GM06990 (cell line): ENCODE measurements around the gene TNS3.

Source experiments
- DNase-seq: peaks from one replicate; pipeline ENCODE4 v3.0.0-alpha.2; 2011; ENCODE audit not compliant: insufficient read length; ENCODE audit errors: extremely low read depth
- H3K27me3 ChIP-seq: replicated peaks from 2 replicates; pipeline ENCODE4 v1.6.0; 2011; ENCODE audit warnings: low read length; ENCODE audit not compliant: control insufficient read depth, insufficient read depth
- H3K36me3 ChIP-seq: 2 replicates; pipeline ENCODE4 v1.5.1; 2011; ENCODE audit warnings: low read length; ENCODE audit not compliant: control insufficient read depth, insufficient read depth
- H3K4me3 ChIP-seq: replicated peaks from 2 replicates; pipeline ENCODE4 v1.5.1; 2011; ENCODE audit warnings: low read depth, mild to moderate bottlenecking, control low read depth, low read length
- TF ChIP-seq, protein P1 (sequence below): IDR thresholded peaks from 2 replicates; pipeline ENCODE4 v1.5.1; 2011; ENCODE audit warnings: low read length, control low read depth, mild to moderate bottlenecking, inconsistent platforms; ENCODE audit not compliant: insufficient read depth, poor library complexity, severe bottlenecking

TNS3 gene

DNA sequence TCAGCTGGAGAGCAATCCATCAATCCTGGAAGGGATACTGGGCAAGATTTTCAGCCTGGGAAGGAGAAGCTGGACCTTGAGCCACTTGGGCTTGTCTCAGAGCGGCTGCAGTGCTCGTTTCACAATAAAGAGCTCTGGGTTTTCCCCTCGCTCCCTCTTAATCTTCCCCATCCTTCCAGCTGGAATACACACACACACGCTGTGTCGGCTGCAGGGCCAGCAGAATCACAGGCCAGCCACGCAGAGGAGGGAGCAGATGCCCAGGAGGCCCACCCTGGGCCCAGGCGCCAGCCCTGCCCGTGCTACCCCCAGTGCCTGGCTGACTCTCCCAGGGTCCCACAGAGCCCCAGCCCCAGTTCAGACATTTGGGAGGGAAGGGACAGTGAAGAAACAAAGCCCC lies 255.1 kb downstream of the TNS3 start:
- Histone ChIP-seq H3K4me3 (no peak overlapping the region), H3K27me3 (no peaks in the 10 kb centered on the region), H3K36me3 (no peaks in the 10 kb centered on the region)
- DNase-seq, result no peak
- TF ChIP-seq, protein P1, sequence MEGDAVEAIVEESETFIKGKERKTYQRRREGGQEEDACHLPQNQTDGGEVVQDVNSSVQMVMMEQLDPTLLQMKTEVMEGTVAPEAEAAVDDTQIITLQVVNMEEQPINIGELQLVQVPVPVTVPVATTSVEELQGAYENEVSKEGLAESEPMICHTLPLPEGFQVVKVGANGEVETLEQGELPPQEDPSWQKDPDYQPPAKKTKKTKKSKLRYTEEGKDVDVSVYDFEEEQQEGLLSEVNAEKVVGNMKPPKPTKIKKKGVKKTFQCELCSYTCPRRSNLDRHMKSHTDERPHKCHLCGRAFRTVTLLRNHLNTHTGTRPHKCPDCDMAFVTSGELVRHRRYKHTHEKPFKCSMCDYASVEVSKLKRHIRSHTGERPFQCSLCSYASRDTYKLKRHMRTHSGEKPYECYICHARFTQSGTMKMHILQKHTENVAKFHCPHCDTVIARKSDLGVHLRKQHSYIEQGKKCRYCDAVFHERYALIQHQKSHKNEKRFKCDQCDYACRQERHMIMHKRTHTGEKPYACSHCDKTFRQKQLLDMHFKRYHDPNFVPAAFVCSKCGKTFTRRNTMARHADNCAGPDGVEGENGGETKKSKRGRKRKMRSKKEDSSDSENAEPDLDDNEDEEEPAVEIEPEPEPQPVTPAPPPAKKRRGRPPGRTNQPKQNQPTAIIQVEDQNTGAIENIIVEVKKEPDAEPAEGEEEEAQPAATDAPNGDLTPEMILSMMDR, result no peak

DNA sequence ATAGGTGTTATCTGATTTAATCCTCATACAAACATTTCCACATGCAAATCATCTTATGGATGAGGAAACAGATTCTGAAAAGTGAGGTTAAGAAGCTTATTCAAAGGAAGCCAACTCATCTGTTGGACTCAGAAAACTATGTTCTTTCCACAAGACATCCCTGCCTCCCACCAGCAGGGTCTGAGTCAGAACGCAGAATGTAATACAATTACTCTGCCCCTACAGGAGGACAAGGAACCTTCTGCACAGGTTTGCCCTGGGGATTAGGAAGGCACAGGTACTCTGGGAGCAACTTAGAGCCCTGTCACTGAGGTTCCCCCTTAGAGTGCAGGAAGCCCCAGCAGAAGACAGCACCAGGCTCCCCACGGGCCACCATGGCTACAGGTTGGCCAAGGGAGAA lies 255.7 kb downstream of the TNS3 start:
- no peak for DNase-seq
- Histone ChIP-seq H3K4me3 (no peak overlapping the region), H3K36me3 (no peaks in the 10 kb centered on the region), H3K27me3 (no peaks in the 10 kb centered on the region)
- TF ChIP-seq, protein P1, result no peak

DNA sequence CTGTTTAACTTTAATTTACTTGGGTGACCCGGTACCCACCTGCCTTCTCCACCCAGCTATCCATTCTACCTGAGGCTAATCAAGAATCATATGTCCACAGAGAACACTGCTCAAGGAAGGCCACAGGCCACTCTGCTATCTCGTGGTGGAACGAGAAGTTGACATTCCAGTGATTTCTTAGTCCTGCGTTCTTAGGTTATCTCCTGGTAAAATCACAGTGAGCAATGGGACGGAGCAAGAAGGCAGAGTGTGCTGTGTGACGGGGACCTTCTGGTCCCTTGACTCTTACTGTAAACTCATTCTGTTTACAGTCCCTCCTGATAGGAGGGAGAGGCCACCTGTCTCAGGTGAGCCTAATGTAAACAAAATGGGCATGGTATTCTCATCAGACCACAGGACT lies 256.6 kb downstream of the TNS3 start:
- Histone ChIP-seq H3K4me3 (no peak overlapping the region), H3K36me3 (no peaks in the 10 kb centered on the region), H3K27me3 (no peaks in the 10 kb centered on the region)
- TF ChIP-seq, protein P1, result no peak
- no peak for DNase-seq

- no peak for DNase-seq
- TF ChIP-seq, protein P1, result no peak
- Histone ChIP-seq H3K27me3 (no peaks in the 10 kb centered on the region), H3K36me3 (no peaks in the 10 kb centered on the region), H3K4me3 (no peak overlapping the region)
Observed at GRCh38 chr7:47323904-47324303, 258.0 kb downstream of the TNS3 start.

GRCh38 chr7:47322731-47323130 lies 259.2 kb downstream of the TNS3 start:
- no peaks in the 10 kb centered on the region for H3K27me3 ChIP-seq
- DNase-seq, result no peak
- TF ChIP-seq, protein P1, result no peak
- no peaks in the 10 kb centered on the region for H3K36me3 ChIP-seq
- no peak overlapping the region for H3K4me3 ChIP-seq

DNA sequence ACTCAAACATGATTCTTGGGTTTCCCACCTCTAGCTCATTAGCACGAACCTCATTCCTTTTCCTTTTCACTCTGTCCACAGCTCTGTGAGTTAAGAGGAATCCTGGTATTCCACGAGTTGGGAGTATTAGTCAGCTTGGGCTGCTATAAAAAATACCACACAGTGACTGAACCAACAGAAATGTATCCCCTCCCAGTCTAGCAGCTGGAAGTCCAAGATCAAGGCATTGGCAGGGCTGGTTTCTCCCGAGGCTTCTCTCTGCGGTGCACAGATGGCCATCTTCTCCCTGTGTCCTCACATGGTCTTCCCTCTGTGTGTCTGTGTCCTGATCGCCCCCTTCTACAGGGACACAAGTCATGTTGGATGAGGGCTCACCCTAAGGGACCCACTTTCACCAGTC lies 261.6 kb downstream of the TNS3 start:
- DNase-seq, result no peak
- Histone ChIP-seq H3K36me3 (no peaks in the 10 kb centered on the region), H3K4me3 (no peak overlapping the region), H3K27me3 (no peaks in the 10 kb centered on the region)
- TF ChIP-seq, protein P1, result no peak
